GM19240 (cell line): ENCODE results near the gene SCCPDH.

ENCODE experiments used
- DNase-seq: peaks from one replicate; pipeline ENCODE4 v3.0.0; 2011; ENCODE audit warnings: low spot score; ENCODE audit not compliant: insufficient read length

SCCPDH gene

DNA sequence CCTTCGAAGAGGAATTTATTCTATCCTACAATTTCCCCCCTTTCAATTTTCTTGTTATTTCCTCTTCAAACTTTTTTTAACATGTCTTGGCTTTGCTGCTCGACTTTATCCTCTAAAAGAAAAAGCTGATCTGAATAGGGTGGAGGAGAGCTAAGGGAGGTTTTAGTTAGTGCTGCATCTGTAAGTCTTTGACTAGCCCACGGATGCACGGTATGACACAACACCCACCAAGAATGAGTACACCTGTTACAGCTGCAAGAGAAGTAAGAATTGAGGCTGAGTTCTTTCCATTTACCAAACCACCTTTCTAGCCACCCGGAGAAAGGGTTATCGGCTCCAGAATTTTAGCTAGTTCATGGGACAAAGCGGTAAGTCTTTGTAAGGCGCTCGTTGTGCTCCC lies 23.8 kb downstream of the SCCPDH start:
- no peak for DNase-seq

DNA sequence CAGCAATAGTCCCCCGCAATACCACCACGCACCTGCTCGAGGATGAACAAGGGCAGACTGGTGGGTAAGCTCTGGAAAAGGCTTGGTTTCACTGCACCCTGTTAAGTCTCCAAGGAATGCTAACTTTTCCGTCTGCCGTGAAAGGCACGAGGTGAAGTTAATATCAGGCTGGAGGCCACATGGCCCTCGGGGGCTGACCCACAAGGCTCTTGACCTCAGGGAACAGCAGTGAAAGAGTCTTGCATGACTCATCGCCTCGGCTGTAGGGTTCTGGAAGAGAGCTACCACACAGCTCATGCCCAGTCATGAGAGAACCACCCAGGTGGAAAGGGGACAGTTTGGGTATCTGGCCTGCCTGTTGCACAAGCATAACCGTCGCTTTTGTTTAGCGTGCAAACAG lies 24.7 kb downstream of the SCCPDH start:
- DNase-seq = no peak

DNA sequence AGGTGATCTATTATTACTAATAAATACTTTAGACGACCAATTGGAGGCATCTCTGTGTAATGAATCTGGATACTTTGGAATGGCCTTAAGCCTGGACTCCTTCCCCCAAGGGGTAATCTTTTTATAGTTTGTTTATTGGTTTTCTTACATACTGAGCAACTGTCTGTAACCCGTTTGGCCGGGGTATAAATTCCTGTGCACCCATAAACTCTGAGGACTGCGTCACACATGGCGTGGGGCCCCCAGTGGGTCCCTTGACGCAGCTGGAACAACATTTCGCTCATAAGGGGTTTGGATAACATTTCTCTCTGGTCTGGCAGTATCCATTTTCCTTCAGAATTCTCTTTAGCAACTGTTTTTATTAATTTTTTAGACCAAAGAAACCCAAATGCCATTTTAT lies 26.5 kb downstream of the SCCPDH start:
- no peak for DNase-seq

DNA sequence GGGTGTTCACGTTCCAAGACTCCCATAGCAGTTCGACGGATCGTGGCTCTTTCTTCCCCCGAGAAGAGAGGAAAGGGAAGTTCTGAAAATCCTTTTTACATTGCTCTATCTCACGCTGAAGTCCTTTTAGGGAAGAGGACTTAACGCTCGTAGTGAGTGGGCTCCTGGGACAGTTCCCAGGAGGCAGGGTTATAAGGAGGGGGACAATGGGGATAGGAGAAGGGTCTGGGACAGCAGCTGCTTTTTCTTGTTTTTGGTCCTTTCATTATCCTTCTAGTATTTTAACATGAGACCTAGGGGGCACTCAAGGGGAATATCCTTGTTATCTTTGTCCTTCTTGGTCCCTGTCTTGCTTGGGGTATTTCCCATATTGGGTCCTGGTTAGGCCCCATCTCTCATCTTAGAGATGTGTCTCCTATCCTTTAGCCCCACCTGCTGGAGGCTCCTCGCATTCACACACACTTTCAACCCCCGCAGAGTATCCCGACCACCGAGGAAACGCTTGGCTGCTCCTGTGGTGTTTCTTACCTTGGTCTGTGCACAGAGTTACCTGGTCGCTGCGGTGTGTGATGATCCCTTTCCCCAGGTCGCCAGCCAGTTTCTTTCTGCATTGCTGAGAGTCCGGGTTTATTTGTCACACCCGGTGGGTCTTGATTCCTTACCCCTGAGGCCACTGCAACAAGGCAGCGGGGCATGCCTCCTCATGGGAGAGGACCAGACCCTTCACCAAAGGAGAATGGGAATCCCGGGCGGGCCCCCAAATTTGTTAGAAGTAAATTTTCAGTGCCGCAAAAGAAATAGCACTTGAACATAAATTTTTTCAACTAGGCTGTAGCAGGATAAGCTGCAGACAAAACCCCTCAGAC lies 29.7 kb downstream of the SCCPDH start:
- peak; percentile 27 for DNase-seq

DNA sequence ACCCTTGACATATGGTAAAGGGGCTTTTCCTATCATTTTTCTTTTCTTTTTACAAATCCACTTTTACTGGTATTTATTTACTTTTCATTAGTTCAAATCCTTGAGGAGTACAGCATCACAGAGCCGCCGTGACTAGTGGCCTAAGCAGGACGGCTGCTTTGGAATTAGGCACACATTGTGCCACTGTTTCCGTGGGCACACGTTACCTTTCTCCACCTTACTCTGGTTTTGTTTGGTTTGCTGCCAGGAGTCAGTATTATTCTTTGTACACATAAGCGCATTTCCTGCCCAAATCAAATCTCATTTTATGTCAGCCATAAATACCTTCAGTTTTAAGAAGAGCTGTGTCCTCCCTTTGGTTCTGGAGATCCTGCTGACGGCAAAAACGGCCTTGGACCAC lies 31.2 kb downstream of the SCCPDH start:
- no peak for DNase-seq

DNA sequence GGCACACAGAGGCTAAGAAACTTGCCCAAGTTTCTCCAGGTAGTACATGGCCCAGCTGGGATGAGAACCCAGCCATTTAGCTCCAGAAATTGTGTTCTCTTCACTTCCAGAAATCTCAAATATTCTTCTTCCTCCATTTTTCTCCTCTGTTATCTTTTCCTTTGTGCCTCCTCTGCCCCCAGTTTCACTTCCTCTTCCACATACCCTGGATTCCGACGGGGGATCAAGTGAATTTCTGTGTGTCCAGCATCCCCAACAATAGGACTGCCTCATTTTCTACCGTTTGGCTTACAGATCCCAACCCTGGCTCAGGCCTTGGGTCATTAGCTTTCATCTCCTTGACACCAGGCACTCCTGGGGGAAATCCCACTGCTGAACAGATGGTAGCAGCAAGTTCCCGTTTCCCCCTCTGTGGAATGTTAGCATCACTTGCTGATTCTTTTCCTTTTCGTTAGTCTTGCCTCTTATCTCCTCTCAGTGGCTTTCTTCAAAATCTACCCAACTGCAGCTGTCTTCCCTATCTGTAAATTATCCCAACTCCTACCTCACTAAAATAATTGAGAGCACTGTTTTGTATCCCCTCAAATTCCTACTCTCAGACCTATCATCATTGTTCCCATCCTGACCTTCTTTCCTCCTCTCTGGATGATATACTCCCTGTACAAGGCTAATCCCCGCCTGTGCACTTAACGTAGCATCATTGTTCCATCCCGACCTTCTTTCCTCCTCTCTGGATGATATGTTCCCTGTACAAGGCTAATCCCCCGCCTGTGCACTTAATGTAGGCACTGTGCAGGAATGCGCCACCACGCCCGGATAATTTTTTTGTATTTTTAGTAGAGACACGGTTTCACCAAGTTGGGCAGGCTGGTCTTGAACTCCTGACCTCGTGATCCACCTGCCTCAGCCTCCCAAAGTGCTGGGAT lies 36.5 kb downstream of the SCCPDH start:
- DNase-seq = no peak

DNA sequence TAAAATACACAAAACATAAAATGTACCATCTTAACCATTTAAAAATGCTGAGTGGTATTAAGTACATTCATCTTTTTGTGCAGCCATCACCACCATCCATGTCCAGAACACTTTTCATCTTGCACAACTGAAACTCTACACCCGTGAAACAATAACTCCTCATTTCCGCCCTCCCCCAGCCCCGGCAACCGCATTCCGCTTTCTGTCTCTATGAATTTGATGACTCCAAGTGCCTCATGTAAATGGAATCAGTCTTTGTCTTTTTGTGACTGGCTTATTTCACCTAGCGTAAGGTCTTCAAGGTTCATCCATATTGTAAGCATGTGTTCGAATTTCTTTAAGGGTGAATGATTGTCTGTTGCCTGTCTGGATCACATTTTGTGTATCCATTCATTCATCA lies 37.2 kb downstream of the SCCPDH start:
- DNase-seq = no peak

DNA sequence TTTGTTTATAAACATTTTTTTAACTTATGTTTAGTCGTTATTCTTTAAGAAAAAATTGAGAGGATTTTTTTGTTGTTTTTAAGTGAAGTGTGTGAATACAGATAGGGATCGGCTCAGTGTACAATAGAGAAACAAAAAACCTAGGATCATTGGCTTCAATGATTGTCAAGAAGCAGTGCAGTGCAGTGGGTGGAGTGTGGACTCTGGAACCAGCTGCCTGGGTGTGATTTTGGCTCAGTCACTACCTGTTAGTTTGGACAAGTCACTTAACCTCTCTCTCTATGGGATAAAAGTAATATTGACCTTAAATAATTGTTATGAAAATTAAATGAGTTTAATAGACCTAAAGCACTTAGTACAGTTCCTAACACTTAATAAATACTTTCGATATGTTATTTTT lies 41.3 kb downstream of the SCCPDH start:
- no peak for DNase-seq

DNA sequence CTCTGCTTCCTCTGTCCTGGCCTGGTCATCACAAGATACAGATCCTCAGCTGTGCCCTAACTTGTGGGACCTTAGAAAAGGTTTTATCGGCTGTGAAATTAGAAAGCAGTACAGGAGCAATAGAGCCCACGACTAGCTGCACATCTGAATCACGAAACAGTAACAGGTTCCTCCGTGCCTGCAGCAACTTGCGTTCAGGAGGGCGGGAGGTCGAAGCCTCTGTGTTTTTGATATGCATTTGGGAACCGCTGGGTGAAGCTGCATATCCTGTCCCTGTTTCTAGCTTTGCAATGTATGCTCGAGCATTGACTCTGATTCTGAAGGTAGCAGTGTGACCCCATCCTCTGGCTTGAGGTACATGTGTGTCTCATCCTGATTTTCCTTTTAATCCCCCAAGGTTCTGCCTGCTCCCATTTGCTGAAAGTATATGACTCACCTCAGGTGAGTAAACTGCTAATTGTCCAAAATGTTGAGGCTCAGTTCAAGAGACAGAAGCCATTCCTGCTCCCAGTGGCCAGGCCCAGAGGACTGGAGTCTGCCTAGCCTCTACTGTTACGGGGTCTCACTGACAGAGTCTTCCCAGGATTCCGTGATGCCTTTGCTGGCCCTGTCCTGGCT lies 44.3 kb downstream of the SCCPDH start:
- DNase-seq = no peak

DNA sequence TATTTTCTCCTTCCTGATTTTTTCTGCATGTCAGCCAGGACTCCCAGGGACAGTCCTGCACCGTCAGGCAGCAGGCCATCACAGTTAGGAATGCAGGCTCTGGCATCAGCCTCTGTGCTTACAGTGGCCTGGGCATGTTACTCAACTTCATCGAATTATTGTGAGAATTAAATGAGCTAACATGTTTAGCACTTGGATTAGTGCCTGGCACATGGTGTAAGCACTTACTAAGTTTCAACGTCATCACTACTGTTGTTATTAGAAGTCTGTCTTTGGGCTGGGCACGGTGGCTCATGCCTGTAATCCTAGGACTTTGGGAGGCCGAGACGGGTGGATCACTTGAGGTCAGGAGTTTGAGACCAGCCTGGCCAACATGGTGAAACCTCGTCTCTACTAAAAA lies 45.1 kb downstream of the SCCPDH start:
- DNase-seq = no peak

DNA sequence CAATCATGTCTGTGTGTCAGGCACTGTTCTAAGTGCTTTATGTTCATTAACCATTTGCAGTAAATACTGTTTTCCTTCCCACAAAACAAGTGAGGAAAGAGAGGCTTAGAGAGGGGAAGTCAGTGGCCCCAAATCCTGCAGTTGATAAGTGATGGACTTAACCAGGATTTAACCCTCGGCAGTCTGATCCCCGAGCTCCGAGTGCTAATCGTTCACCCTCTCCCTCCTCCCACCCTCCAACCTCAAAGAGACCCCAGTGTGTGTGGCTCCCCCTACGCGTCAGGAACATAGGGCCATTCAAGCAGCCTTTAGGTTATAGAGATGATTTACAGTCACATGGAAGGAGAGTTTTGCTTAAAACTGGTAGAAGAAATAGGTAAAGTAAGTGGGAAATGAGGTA lies 47.2 kb downstream of the SCCPDH start:
- no peak for DNase-seq

DNA sequence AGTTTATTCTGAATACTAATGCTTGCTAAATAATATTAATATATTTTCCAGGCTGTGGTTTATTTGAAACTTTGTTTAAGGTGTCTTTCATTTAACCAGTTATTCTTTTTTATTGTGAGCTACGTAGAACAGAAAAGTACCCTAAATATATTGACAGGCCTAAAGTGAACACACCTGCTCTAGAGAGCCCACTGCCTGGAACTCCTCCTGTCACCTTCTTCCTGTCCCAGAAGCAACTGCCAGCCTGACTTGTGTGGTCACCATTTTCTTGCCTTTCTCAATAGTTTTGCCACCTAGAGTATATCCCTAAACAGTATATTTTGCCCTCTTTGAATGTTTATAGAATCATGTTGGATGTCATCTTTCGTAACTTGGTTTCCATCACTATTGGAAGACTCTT lies 48.5 kb downstream of the SCCPDH start:
- no peak for DNase-seq

DNA sequence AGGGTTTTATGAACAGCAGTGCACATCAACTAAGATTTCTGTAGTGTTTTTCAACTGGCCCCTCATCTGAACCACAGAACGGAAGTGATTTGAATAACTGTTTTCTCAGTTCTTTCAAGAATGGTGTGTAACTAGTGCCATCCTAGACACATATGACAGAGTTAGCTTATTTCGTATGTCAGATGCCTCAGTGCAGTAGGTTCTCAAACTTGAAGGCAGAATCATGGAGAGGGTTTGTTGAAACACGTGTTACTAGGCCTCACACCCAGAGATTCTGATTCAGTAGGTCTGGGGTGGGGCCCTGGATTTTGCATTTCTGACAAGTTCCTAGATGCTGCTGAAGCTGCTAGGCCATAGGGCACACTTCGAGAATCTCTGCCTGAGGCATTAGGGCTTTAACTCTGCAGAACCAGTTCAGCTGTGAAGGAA lies 49.0 kb downstream of the SCCPDH start:
- peak; percentile 35 for DNase-seq

DNA sequence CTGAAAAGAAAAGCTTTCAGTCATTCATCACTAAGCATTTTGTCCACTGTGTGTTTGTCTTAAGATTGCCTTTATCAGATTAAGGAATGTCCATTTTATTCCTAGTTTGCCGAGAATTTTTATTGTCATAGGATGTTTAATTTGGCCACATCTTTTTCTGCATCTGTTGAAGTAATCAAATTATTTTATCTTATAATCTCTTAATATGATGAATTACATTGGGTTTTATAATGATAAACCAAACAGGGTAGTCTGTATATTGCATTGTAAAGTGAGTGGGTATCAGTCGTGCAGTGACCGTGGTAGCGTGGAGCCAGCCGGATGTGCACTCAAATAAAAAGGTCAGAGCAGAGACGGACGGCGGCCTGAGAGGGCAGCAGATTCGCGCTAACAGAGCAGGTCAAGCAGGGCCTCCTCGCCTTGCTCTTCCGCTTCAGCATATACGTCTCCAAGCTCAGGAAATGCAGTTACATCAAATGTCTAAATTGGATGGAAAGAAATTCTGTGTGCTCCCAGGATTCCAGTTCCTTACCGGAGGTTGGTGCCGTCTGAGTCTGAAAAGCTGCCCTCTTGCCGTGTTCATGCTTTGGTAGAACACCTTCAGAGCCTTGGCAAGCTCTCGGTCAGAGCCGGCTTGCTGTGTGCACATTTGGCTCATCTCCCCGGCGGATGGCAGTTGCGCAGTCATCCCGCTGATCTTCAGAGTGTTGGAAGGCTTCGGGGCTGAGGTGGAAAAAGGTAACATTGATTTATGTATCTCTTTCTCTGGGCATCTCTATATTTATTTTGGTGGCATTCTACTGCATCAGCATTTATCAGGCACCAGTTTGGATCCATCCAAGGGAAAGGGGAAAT lies 51.5 kb downstream of the SCCPDH start:
- DNase-seq = no peak

DNA sequence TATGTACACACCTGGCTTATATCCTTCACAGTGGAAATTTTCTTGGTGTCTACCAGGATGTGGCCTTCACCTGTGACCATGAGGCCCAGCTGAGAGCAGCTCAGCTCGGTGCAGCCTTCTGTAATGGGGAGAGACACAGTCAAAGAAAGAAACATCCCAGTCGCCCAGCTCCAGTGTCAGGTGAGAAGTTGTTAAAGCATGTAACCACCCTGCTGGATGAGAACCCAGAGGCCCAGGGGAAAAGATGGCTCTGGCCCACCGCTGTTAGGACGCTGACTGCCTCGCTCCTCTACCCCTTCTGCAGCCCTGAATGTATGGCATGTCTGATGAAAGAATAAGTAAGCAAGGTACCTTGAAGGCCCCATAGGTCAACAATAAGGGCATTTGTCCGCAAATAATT lies 52.7 kb downstream of the SCCPDH start:
- DNase-seq = no peak

DNA sequence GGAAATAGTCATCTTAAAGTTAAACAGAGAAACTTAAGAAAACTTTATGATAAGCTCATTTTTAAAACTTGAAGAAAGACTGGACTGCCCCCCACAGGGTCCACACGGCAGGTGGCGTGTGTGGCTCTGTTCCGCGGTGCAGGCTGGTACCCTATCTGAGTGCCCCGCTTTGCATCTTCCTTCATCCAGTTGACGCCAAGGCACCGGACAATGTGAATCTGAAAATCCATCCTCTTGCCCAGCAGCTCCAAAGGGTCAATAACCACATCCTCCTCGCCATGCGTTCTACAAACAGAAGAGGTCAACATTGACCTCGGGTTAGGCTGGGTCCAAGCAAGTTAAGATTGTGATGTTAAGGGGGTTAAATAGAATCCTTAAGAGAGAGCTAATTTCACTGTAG lies 54.5 kb downstream of the SCCPDH start:
- no peak for DNase-seq

DNA sequence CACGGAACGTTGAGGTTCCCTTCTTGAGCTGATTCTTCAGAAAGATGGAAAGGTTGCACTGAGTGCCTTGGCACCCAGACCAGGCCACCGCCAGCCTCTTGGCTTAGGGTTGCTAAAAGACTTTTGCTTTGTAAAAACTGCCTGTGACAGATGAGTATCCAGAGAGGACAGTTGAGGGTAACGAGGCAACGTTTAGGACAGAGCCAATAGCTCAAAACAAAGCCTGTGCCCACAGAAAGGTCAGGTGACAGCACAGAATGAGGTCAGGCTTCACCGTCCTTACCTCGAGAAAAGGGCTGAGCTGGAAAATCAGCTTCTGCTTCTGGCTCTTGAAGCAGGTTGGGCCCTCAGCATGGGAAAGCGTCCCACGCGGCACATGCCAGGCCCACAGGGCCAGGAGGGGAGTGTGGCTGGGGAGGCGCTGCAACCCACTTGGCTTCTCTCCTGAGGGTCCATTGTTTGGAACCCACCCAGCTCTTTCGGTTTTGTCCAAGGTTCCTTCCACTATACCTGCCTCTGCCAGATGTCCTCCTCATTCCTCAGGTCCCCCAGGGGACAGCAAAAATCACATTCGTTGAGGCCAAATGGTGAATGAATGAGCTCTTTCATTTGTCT lies 55.5 kb downstream of the SCCPDH start:
- no peak for DNase-seq

DNA sequence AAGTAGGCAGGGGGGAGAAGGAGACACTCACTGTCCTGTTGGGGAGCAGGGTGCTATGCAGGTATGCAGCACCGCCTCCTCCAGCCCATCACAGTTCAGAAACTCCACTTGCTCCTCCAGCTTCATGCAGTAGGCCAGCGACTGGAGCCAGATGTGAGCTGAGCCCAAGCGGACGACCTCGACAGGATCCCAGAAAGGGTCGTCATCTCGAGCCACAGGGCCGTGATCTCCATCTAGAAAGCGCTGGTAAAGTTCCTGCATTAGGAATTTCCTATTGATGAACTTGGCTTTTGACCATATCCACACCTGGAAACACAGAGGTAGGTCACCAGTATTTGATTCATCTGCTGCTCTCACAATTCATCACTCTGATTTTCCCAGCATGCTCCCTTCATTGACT lies 56.1 kb downstream of the SCCPDH start:
- DNase-seq = no peak

DNA sequence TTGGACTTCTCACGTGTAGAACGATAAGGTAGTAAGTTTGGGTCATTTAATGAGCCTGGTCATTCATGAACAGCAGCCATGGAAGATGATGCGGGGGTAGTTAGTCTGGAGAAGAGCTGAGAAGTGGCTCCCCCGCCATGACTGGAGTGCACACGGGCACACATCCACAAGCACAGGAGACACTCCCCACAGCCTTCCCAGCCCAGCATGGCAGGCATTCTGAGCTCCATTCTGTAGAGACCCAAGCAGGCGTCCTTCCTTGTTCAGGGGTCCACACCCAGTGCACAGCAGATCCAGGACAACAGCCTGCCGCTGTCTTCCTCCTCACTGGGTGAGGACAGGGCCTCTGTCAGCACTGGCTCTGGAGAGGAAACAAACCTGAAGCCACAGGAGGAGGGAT lies 57.0 kb downstream of the SCCPDH start:
- no peak for DNase-seq

DNA sequence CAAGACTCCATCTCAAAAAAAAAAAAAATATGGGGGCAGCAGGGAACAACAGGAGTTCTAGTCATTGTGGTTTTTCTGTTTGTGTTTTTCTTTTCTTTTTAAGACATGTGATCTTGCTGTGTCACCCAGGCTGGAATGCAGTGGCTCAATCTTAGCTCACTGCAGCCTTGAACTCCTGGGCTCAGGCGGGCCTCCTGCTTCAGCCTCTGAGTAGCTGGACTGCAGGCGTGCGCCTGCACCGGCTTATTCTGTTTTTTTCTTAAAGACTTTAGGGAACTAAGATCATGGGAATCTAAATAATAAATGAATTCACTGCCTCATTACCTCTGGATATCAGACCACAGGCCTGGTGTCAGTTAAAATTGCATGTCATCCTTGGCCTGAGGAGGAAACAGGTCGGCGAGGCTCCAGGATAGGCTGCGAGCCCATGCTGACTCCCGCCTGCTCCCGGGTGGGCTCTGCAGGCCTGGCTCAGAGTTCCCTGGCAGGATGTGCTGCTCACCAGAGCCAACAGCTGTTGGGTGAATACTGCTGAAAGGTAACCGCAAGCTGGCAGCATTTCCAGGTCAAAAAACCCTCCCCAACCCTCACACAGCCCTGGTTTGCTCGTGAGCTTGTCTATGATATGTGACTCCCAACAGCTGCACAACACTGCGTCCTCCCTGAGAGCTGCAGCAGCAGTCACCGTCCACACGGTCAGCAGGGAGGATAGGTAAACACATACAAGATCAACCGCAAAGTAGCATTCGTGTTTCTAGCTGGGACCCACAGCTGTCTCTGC lies 58.1 kb downstream of the SCCPDH start:
- no peak for DNase-seq
